ENCODE data around the gene MRPL49.
"Not testable (repeated sequence)": the region's sequence is repeated elsewhere in the genome, so short reads cannot be mapped to it uniquely, and the experiment has no call there.

The MRPL49 gene

DNA sequence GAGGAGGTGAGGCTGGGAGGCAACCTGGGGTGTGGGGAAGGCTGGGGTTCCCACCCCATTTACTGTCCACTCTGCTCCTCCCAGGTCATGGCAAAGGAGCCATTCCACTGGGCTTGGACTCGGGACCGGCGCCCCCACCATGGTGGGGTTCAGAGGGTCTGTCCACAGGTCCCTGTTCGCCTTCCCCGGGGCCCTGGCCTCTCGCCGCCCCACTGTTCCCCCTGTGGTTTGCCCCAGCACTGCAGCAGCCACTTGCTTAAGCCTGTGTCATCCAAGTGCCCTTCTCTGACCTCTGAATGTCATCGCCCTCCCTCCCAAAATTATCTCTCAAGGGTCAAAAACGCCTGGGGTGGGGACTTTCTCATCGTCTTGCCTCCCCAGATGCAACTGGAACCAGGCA lies 50.5 kb downstream of the MRPL49 start:
- DNase-seq, result no peak

DNA sequence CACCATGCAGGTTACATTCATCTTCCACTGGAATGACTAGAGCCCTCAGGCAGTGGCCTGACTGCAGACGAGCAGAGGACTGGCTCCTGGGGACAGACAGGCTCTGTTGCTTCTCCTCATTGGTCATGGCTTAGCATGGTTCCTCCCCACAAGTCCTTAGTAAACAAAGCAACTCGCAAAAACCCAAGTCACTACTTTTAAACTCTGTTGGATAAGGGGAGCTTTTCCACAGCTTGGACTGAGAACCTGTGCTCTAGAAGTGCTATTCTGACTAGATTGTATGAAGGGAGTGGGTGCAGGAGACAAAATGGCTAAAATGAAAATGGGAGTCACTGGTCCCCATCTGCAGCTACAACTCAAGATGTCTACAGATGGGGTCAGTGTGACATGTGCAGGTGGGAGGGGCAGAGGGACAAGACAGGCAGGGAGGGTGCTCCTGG lies 52.5 kb downstream of the MRPL49 start:
- DNase-seq, result not testable (repeated sequence)
